NCI-H187 treated with DMSO at 0.1 percent for 48 hours (cell line): ENCODE results near the gene SMIM26.

Source experiments
- DNase-seq: peaks from one replicate; lab custom pipeline; 2025; lab: John Stamatoyannopoulos, UW

SMIM26 gene

GRCh38 chr20:18585134-18585533, 17.9 kb downstream of the SMIM26 start:
- no peak for DNase-seq

GRCh38 chr20:18587665-18588573, 20.7 kb downstream of the SMIM26 start, which contains the start of gene DTD1:
Gene DTD1, plus strand, starts transcription at chr20:18588054. Its CDS starts 19 bp downstream, at chr20:18588073.
- DNase-seq = peak; percentile 9

GRCh38 chr20:18588574-18588933, 21.3 kb downstream of the SMIM26 start:
- DNase-seq = no peak

- DNase-seq = no peak
These were observed 22.9 kb downstream of the SMIM26 start for GRCh38 chr20:18589941-18590674.

- no peak for DNase-seq
These were observed 29.0 kb downstream of the SMIM26 start for GRCh38 chr20:18596270-18596669.

- no peak for DNase-seq
These were observed 42.5 kb downstream of the SMIM26 start for GRCh38 chr20:18609741-18610140.

GRCh38 chr20:18611492-18611891, 44.3 kb downstream of the SMIM26 start:
- no peak for DNase-seq

GRCh38 chr20:18613553-18613952, 46.3 kb downstream of the SMIM26 start:
- no peak for DNase-seq

- no peak for DNase-seq
These were observed 47.0 kb downstream of the SMIM26 start for GRCh38 chr20:18614244-18614643.

GRCh38 chr20:18615020-18615650, 47.9 kb downstream of the SMIM26 start:
- DNase-seq = no peak
